ENCODE measurements around the gene PATZ1.
"Not testable (repeated sequence)": the region's sequence is repeated elsewhere in the genome, so short reads cannot be mapped to it uniquely, and the experiment has no call there.

Gene PATZ1

GRCh38 chr22:31342389-31343140 is 3.6 kb downstream of the PATZ1 start:
- DNase-seq, result peak in 1 of 2 experiments; percentile 18

- peak in 1 of 2 experiments; percentile 11 for DNase-seq
These were observed 4.6 kb downstream of the PATZ1 start for GRCh38 chr22:31341386-31342088.

- no peak for DNase-seq
These were observed 5.3 kb downstream of the PATZ1 start for GRCh38 chr22:31340765-31341247.

- DNase-seq, result no peak
These were observed 5.8 kb downstream of the PATZ1 start for GRCh38 chr22:31340360-31340759.

DNA sequence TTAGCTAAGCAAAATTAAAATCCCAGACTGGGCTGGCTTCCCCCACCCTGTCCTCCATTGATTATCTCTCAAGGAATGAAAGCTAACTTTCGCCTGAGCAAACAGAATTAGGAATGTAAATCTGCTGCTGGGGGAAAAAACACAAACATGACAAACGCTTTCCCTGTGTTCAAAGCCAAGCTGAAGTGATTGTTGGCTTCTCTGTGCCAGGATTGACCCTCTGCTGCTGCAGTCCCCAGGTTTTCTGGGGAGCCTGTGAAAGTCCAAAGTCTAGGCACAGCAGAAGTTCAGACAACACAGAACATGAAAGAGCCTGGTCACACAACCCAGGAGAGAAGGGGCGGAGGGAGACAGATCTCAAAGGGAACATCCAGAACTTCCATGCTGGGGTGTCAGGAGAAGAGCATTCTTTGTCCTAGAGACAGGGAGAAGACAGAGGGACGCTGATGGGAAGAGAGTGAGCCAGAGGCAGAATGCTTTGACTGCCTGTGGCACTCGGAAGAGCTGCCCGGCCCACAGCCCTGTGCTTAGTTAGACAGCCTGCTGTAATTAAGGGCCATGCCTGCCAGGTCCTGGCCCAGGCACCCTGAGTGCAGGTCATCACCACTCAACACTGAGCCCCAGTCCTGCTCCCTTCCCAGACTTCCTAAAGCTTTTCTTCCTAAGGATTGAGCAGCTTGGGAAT is 6.9 kb downstream of the PATZ1 start:
- no peak for DNase-seq

DNA sequence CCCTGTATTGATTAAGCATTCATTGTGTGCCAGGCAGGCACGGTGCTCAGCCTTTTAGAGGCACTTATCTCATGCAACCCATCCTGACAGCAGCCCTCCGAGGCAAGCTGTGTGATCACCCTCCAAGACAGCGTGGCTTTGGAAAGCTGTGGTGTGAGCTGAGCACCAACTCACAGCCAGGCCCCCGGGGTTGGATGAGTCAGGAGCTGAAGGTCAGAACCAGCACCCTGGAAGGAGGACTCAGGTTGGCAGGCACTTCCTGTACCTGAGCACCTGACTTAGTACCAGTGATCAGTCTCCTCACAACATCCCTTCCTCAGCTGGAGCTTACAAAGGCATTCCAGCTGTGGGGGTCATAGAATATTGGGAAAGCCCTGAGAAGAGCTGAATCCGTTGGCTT is 9.0 kb downstream of the PATZ1 start:
- DNase-seq, result peak; percentile 19 to 33

- no peak for DNase-seq
These were observed 11.8 kb downstream of the PATZ1 start for GRCh38 chr22:31334329-31334728.

DNA sequence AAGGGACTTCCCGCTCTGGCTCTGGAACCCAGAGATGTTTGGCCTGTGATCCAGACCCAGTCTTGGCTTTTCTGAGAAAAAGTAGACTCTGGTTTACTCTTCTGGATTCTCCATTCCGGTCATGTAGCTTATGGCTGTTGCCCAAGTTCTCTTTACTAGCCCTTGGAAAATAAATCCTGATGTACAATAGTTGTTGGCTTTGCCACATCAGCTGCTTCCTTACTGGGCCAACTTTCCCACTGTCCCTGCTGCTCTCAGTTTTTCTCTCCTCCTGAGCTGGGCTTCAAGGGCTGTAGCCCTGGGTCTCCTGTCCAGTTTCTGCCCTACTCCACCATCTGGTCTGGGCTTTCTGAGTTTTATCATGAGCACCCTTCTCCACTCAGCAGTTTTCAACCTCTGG is 12.5 kb downstream of the PATZ1 start:
- DNase-seq, result no peak

DNA sequence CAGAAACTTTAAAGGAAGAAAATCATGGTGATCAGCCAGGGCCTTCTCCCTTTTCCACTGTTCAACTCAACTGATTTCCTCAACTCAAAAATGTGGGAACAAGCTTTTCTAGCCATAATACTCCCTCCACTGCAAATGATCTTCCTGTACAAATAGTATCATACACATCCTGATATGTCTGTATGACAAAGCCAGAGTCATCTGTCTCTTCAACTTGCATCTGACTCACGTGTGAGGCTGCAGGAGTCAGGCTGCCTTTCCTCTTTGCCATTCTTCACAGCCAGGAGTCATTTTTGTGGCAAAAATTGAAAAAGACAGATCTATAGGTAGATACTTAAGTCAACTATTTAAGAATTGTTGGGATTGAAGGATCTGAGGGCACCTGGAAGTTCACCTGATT is 13.3 kb downstream of the PATZ1 start:
- DNase-seq, result no peak

GRCh38 chr22:31332010-31332409 is 14.1 kb downstream of the PATZ1 start:
- no peak for DNase-seq

- no peak for DNase-seq
These were observed 16.5 kb downstream of the PATZ1 start for GRCh38 chr22:31329453-31330215.

- DNase-seq, result no peak
These were observed 17.1 kb downstream of the PATZ1 start for GRCh38 chr22:31329029-31329428.

GRCh38 chr22:31328544-31328960 is 17.6 kb downstream of the PATZ1 start:
- DNase-seq, result no peak

DNA sequence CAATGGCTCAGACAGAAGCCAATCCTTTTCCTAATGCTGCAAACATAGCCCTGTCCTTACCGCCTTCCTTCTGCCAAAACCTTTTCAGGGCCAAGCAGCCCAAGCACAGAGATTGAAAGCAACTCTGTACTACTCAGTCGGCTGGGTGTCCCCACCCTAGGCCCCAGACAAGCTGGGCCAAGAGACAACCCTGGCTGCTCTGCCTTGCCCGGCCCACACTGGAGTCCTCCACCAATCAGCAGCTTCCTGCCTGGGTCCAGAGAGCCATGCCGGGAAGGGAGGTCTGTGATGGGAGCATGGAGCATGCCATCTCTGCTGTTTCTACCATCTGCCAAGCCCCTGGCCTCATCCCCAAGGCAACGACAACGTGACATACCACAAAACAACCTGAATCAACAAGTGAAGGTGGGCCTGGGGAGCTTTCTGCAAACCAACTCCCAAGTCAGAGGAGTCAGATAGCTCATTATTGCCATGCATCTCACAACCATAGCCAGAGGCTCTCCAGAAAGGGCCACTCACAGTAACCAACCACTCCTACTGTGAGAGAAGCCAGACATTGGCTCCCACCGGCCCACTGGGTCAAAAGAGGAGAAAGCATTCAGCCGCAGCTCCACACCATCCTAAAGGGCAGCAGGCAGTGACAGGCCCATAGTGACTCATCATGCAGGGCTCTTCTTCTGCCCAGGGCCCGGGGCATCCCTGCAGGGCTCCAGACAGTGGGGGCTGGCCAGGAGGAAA is 18.2 kb downstream of the PATZ1 start:
- no peak for DNase-seq

- no peak for DNase-seq
These were observed 19.3 kb downstream of the PATZ1 start for GRCh38 chr22:31326877-31327276.

DNA sequence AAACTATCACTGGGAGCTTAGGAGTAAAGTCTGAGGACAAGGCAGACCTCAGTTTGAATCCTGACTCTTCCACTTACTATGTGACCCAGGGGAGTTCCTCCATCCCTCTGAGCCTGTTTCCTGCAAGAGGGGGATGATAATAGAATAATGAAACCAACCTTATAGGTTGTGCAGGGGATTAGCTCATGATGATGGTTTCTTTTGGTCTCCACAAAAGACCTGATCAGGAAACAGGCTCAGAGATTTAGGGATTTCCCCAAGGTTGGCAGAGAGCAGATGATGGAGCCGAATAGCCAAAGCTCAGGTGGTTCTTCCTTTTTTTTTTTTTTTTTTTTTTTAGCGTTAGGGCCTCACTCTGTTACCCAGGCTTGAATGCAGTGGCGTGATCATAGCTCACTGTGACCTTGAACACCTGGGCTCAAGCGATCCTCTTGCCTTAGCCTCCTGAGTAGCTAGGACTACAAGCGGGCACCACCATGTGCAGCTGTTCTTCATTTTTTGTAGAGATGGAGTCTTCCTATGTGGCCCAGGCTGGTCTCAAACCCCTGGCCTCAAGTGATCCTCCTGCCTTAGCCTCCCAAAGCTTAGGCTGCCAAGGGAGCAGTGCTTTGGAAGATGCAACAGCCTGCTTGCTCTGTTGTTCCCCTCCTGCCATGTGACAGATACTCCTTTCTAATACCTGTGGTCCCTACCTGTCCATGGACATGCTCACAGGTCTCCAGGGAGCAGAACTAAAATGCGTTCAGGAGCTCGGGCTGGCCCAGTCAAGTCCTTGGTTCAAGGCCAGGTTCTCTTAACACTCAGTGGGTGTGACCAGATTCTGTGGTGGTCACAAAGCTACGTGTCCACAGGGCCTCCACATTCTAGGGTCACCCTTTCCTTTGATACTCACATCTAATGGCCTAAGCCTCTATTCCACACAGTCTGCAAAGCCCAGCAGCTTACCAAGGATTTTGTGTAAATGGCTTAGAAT is 22.3 kb downstream of the PATZ1 start:
- no peak for DNase-seq

- no peak for DNase-seq
These were observed 24.7 kb downstream of the PATZ1 start for GRCh38 chr22:31321421-31321820.

- not testable (repeated sequence) for DNase-seq
These were observed 31.9 kb downstream of the PATZ1 start for GRCh38 chr22:31314220-31314619.

- peak; percentile 77 to 79 for DNase-seq
These were observed 32.6 kb downstream of the PATZ1 start for GRCh38 chr22:31313366-31314147.

GRCh38 chr22:31308181-31308580 is 38.0 kb downstream of the PATZ1 start:
- DNase-seq, result no peak
